GM19395 (cell line): Measurements from ENCODE around the gene MAPK8.
"Not testable (repeated sequence)": the region's sequence is repeated elsewhere in the genome, so short reads cannot be mapped to it uniquely, and the experiment has no call there.

Source experiments
- ATAC-seq: cut with Tn5 transposase; IDR thresholded peaks from one replicate; pipeline ENCODE4 v1.9.1; 2021; ENCODE audit warnings: mild to moderate bottlenecking, moderate library complexity; ENCODE audit not compliant: unreplicated experiment

Gene MAPK8

DNA sequence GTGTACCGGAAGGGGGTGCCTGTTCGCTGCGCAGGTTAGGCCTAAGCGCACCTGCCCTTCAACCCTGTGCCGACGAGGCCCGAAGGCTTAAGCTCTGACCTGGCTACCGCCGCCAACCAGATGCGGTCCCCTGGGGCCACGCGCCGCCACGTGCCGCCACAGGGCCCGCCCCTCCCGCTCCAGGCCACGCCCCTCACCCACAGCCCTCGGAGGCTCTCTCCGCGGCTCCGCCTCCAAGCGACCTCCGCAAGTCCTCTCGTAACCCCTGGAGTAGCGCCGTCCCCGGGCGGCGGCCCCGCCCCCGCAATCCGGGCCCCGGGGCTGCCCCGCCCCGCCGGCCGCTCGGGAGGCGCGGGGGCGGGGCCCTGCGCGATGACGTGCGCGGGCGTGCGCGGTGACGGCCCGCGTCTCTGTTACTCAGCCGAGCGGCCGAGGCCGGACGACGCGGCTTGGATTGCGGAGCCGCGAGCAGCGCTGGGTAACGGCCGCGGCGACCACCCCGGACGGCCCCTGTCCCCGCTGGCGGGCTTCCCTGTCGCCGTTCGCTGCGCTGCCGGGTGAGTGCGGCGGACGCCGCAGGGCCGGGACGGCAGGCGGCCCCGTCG lies at the start of gene MAPK8:
Gene MAPK8 (plus strand): TSS at position 413 of the 605 bp plus-strand sequence. CDS start 94,984 bp downstream, outside the sequence.
- peak; percentile 78 for ATAC-seq

DNA sequence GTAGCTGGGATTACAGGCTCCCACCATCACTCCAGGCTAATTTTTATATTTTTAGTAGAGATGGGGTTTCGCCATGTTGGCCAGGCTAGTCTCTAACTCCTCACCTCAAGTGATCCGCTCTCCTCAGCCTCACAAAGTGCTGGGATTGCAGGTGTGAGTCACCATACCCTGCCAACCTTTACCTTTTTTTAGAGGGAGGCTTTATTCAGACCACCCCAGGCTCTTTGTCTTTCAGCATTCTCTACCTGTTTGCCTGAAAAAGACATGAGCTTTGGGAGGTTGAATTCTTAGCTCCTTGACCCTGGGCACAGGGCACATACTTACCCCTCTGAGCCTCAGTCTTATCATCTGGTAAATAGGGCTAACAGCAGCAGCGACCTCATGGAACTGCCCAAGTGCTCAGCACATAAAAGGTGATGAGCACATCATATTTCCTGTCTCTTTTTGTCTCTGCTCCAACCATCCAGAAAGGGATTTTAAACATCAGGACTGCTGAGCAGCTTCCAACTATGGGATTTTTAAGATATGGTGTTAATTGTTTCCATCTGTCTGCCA lies 49.0 kb upstream of the MAPK8 start:
- ATAC-seq, result no peak

DNA sequence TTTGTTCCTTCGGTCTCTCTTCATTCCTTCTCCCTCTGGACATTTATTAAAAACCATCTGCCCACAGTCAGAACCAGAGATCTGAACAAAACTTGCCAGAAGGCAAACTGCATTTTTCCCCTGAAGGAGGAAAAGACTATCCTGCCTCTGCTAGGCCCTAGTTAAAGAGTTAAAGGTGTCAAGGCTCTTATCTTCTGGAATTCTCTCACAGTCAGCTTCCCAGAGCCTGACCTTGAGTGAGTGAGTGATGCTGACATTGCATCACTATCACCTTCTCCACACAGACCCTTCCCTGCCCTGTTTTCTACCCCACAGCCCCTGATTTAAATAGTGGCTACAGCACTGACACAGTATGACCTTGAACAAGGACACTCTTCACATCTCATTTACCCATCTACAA lies 48.4 kb upstream of the MAPK8 start:
- ATAC-seq, result no peak

DNA sequence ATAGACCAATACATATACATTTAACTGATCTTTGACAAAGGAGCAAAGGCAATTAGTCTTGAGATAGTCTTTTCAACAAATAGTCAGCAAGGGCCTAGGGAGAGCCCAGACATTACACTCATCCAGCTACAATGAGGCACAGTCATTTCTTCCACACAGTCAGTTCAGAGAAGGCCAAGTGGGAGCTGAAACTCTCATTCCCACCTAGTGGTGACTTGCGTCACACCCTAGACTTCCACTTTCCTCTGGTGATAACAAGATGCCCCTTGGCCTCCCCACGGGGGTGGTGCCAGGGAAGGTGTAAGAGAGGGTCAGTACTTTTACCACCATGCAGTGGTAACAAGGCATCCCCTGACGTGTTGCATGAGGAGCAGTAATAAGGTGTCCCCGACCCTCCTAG lies 39.9 kb upstream of the MAPK8 start:
- ATAC-seq, result no peak

DNA sequence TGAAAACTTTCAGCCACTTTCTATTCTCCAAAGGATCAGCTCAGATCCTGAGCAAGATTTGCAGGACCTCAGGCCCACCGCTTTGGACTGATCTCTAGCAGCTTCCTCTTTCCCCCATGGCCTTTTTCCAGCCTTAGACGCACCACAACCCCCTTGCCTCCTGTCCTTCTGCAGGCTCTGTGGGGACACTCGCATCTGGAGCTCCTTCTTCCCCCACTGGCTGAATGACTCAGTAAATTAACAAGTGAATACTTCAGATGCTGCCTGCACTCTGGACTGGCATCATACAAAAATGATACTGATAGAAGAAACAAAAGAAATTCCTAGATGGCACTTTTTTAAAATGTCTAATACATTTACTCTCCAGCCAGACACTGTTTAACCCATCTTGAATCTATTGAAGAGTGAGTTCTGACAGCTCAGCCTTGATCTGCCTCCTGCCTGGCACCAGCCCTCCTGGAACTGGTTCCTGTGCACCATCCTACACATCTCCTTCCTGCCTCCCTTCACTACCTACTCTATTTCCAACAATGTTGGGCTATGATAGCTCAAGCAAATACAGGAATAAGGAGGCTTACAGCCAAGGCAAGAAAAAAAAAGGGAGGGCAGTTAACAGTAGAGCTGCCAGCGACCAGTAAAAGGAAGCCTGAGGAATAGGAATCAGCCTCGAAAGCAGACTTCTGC lies 35.3 kb upstream of the MAPK8 start:
- no peak for ATAC-seq

DNA sequence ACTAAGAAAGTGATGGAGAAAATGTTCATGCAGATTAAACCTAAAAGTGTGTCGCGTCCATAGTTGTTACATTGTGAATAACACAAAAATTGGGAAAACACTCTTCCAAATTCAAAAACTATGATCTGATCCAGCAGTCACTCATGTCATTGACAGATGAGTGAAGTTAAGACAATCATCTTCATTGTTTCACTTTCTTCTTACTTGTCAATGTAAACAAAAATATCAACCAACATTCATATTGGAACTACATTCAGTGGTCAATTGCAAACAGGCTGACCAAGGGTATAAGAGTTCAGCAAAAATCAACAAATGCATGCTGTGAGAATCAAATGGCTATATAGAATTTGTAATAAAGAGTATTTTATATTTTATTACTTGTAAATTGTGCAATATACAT lies 33.8 kb upstream of the MAPK8 start:
- no peak for ATAC-seq

DNA sequence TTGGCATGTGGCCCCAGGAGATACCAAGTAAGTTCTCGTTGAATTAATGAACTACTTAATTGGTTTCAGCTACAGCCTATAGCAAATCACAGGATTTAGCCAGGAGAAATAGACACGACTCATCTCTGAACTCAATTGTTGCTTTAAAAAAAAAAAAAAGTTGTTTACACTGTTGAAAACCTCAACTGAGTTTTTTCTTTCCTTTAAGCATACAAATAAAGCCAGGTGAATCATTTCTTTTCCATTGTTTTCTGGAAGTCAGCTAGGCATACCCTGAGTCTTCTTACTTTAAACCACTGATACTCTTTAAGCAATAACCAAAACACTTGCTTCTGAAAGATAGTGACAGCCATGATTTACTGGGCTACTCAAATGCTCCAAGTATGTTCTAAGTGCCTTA lies 32.7 kb upstream of the MAPK8 start:
- ATAC-seq, result no peak

DNA sequence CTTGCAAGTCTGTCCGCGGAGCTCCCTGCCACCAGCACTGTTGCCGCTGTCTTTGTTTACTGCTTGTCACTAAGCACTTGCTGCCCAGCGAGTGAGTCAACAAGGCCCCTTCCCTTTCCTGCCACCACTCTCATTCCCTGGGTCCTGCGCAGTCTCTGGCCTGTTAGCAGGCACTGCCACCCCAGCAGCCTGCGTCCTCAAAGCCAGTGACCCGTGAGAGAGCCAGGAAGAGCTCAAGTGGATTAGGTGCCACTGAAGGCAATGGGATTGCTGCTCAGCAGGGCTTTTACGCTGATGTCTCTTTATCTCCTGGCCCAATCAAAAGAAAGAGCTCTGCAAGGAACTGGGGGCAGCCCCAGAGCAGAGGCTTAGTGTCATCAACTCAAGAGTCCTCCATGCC lies 31.8 kb upstream of the MAPK8 start, which contains the start of gene FRMPD2:
Gene FRMPD2 (minus strand): TSS at position 61 of the 400 bp plus-strand sequence. CDS start 129 bp downstream, outside the sequence.
- no peak for ATAC-seq

DNA sequence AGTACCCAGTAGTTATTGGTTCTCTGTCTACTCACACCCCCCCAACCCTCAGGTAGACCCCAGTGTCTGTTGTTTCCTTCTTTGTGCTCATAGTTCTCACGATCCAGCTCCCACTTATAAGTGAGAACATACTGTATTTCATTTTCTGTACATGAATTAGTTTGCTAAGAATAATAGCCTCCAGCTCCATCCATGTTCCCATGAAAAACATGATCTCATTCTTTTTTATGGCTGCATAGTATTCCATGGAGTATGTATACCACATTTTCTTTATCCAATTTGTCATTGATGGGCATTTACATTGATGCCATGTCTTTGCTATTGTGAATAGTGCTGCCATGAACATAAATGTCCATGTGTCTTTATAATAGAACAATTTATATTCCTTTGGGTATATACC lies 29.4 kb upstream of the MAPK8 start:
- no peak for ATAC-seq

DNA sequence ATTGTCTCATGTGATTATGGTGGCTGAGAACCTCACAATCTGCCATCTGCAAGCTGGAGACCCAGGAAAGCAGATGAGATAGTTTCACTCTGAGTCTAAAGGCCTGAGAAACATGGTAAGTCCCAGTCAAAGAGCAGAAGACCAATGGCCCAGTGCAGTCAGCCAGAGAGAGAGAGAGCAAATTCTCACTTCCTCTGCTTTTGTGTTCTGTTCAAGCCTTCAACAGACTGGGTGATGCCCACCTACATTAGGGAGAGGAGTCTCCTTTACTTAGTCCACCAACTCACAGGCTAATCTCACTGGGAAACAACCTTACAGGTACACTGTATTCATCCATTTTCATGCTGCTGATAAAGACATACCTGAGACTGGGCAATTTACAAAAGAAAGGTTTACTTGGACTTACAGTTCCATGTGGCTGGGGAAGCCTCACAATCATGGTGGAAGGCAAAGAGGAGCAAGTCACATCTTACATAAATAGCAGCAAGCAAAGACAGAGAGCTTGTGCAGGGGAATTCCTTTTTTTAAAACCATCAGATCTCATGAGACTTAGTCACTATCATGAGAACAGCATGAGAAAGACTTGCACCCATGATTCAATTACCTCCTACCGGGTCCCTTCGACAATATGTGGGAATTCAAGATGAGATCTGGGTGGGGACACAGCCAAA lies 27.3 kb upstream of the MAPK8 start:
- ATAC-seq, result peak; percentile 89

DNA sequence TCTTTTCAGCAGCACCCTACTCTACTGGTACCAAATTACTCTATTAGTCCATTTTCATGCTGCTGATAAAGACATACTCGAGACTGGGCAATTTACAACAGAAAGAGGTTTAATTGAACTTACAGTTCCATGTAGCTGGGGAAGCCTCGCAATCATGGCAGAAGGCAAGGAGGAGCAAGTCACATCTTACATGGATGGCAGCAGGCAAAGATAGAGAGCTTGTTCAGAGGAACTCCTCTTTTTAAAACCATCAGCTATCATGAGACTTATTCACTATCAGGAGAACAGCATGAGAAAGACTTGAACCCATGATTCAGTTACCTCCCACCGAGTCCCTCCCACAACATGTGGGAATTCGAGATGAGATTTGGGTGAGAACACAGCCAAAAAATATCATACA lies 24.8 kb upstream of the MAPK8 start:
- ATAC-seq, result not testable (repeated sequence)

DNA sequence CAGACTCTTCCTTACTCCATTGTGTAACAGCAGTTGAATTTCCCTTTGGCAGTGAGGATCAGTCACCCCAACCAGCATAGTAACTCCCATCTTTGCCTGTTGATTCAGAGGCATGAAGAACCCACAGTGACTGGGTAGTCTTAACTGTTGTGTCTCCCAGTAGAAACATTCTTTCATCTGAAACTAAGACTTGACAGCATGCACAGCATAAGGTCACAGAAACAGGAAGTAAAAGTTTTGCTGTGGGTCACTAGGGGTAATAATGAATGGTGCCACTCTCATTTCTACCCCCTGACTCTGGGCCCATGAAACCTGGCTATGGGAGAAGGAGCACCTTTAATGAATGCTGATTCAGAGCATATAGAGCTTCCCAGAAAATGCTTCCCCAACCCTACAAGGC lies 23.6 kb upstream of the MAPK8 start:
- ATAC-seq, result peak; percentile 76

DNA sequence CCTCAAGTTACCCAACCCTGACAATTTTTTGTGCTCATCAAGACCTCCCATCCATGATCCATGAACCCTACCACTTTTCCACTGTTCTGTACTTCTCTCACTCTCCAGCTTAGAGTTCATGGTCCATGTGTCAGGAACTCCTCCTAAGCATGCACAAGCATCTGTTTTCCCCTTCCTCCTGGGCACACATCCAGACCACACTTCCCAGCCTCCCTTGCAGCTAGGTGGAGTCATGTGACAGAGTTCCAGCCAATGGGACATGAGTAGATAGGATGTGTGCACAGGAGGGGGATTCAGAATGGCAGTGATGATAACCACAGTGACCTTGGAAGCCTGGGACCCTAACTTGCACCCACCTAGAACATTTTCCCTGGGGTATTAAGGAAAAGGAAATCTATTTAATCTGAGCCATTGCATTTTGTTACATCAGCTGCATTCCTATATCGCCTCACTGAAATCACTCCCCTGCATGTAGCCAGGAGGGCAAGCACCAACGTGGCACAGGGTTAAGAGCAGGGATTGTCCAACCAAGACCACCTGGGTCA lies 22.4 kb upstream of the MAPK8 start:
- no peak for ATAC-seq

DNA sequence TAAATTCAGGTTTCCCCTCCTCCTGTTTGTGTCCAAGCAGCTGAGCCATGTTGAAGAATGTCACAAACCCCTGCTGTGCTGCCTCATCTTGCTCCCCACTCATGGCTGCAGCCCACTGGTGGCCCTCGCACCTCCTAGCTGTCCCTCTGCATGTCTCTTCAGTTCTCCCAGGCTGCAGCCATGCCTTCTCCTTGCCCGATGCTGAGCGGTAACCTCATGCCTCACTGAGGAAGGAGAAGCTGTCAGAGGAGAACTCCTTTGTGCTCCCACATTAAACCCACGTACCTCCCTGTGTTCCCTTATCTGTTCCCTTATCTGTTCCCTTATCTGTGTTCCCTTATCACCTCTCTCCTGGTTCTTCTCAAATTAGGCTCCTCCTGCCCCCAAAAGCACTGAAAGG lies 21.7 kb upstream of the MAPK8 start:
- no peak for ATAC-seq

DNA sequence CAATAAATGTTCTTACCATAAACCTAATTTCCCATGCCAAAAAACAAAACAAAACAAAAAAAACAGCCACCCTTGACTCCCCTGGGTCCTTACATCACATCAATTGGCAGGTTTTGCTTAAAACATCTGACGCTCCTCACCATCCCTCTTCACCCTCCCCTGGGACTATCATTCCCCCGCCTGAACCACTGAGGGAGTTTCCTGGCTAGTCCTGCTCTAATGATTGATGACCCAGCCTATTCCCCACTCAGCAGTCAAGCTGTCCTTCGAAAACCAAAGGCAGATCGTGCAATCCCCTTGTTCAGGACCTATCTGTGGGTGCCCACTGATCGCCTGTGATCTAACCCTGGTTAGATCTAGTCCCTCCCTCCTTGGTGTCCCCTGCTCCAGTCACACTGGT lies 20.8 kb upstream of the MAPK8 start:
- no peak for ATAC-seq

DNA sequence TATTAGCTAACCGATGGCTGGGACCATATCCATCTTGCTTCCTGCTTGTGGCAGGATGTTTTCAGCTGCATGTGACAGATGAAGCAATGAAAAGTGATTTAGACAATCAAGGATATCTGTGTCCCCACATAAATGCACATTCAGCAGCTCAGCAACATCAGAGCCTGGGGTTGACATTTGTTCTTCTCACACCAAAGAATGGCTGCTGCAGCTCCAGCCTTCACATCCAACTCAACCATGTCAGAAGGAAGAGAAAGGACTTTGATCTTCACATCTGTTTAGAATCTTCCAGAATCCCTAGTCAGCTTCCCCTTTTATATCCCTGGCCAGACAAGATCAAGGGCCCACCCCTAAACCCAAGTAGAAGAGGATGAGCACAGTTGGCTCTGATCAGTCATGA lies 20.1 kb upstream of the MAPK8 start:
- ATAC-seq, result no peak

DNA sequence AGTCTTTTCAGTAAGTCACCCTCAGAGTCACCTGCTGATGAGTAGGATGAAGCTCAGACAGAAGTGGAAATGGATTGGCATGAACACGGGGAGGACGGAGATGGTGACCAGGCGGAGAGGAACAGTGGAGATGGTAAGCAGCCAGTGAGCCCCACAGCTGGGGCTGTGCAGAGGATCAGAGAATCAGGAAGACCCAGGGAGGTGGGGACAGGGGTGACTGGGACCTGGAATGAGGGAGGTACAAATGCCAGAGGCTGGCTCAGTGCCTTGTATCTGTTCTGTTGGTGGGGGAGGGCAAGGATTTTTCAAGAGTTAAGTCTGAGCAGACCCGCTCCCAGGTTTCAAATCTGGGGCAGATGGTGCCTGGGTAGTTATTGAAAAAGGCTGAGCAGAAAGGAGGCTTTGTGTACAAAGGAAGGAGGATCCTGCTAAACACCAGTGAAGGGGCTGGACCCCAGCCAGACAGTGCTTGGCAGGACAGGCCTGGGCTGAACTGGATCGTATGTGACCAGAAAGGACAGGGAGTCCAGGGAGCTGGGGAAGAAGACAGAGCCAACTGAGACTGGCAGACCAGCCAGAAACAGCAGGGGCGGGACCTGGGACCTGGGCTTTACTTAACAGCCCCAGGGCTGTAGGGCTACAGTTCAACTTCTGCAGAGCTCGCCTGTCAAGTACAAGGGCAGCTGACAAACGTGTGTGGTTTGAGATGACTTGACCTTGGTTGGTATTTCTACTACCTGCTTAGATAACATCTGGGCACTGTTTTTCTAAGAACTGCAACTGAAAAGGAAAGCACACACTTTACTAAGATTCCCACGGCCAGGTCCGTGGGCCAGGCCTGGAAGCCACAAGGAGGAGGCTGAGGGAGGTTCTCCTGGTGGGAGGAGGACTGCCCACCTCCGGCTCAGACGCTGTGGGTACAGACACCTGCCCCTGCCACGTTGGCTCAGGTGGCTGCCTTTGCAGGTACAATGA lies 18.8 kb upstream of the MAPK8 start:
- no peak for ATAC-seq

DNA sequence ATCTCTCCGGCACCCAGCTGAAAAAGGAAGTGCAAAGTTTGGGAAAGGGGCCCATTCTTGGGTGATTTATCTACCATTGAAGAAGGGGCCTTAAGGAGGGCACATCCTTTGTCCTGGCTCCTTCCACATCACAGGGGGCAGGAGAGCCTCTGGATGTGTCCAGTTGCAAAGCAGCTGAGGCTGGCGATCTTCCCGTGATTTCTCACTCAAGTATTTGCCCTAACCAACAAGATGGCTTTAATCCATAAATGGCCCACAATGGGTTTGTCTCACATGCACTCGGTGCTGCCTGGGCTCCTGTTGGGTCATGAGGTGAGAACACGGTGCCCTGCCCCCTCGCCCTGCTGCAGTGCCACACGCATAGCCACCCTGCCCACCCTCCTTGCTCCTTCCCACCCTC lies 17.8 kb upstream of the MAPK8 start:
- ATAC-seq, result no peak

DNA sequence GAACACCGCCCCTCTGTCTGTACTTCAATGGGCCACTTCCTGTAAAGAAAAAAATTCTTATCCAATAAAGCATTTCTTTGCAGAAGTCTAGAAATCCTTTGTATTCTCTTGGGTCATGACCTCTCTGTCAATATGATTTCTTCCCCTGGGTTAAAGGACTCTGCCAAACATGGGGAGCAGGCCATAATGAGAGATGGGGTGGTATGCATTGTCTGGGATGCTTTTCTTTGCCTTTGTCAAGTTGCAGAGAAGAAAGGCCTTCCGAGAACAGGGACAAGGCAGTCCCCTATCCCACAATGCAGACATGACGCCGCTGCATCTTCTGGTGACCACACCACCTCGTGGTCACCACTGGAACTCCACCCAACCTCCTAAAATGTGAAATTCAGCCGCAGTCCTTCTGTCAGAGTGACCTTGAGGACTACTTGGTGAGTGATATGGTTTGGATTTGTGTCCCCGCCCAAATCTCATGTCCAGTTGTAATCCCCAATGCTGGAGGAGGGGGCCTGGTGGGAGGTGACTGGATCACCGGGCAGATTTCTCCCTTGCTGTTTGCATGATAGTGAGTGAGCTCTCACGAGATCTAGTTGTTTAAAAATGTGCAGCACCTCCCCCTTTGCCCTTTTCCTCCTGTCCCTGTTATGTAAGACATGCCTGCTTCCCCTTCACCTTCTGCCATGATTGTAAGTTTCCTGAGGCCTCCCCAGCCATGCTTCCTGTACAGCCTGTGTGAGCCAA lies 16.8 kb upstream of the MAPK8 start:
- peak; percentile 69 for ATAC-seq

DNA sequence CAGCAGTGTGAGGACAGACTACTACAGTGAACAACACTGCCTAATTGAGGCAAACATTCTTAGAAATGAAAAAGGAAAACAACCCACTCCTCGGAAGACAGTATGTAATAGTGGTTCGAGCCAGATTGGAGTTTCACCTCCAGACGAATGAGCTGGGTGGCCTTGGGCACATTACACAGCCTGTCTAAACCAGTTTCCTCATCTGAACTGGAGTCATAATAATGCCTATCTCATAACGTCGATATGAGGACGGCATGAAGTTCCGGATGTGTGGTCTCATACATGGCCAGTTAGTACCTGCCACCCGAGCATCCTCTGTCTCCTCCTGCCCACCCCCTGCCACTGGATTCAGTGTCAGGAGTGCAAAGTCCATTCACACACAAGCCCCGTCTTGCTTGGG lies 16.2 kb upstream of the MAPK8 start:
- no peak for ATAC-seq
